Chondrocyte (in vitro differentiated cells): ENCODE measurements around the gene TRMT10B. TPM values are rescaled to one million over a fixed set of nuclear protein-coding genes. Genes with fewer than 3 reads are reported as not detected.
"Not testable (repeated sequence)": the region's sequence is repeated elsewhere in the genome, so short reads cannot be mapped to it uniquely, and the experiment has no call there.

Experiments used
- DNase-seq: peaks from one replicate; pipeline ENCODE4 v3.0.0; 2021; ENCODE audit warnings: mixed read lengths, low spot score
- H3K27ac Mint-ChIP-seq: one replicate; pipeline ENCODE4 v1.8.0; 2021; ENCODE audit warnings: mild to moderate bottlenecking, moderate library complexity, mixed read lengths; ENCODE audit not compliant: unreplicated experiment
- H3K27me3 Mint-ChIP-seq: 2 replicates; pipeline ENCODE4 v1.8.0; 2021; ENCODE audit warnings: low read depth, mixed read lengths
- H3K36me3 Mint-ChIP-seq: 2 replicates; pipeline ENCODE4 v1.8.0; 2021; ENCODE audit warnings: low read depth, mixed read lengths
- H3K4me1 Mint-ChIP-seq: 2 replicates; pipeline ENCODE4 v1.8.0; 2021; ENCODE audit warnings: low read depth, mild to moderate bottlenecking, mixed read lengths
- H3K4me3 Mint-ChIP-seq: one replicate; pipeline ENCODE4 v1.8.0; 2021; ENCODE audit warnings: mild to moderate bottlenecking, moderate library complexity, mixed read lengths; ENCODE audit not compliant: unreplicated experiment
- H3K9me3 Mint-ChIP-seq: 2 replicates; pipeline ENCODE4 v1.8.0; 2021; ENCODE audit warnings: low read depth, mixed read lengths
- CTCF ChIP-seq: fragments of 200-600 bp; sonication (generic); IDR thresholded peaks from 2 replicates; pipeline ENCODE4 v1.5.0; 2021; ENCODE audit warnings: antibody characterized with exemption, mild to moderate bottlenecking, moderate library complexity
- total RNA-seq: library from RNA; stranded (reverse); gene quantifications from 3 replicates; pipeline ENCODE4 v1.2.1, GENCODE V29; 2021

Gene TRMT10B
- total RNA-seq, 1 donor from 2014 or later = 5.7 TPM

GRCh38 chr9:37760416-37761161 is 7.0 kb downstream of the TRMT10B start:
- no peak overlapping the region for H3K4me3 Mint-ChIP-seq
- no peaks in the 10 kb centered on the region for H3K27me3 Mint-ChIP-seq
- no peaks in the 10 kb centered on the region for H3K9me3 Mint-ChIP-seq
- peaks cover 11% of the 10 kb centered on the region for H3K36me3 Mint-ChIP-seq
- no peak for TF ChIP-seq CTCF
- no peak overlapping the region for H3K27ac Mint-ChIP-seq
- peaks cover 10% of the 10 kb centered on the region for H3K4me1 Mint-ChIP-seq
- no peak for DNase-seq

GRCh38 chr9:37761511-37761910 is 7.9 kb downstream of the TRMT10B start:
- Mint-ChIP-seq H3K4me1 (peaks cover 10% of the 10 kb centered on the region), H3K27me3 (no peaks in the 10 kb centered on the region), H3K9me3 (peaks cover 4% of the 10 kb centered on the region), H3K27ac (peak overlapping the region; percentile 64), H3K4me3 (no peak overlapping the region), H3K36me3 (peaks cover 14% of the 10 kb centered on the region)
- no peak for DNase-seq
- TF ChIP-seq CTCF = no peak

GRCh38 chr9:37765263-37765662 is 11.7 kb downstream of the TRMT10B start:
- H3K4me3 Mint-ChIP-seq, H3K9me3 Mint-ChIP-seq, H3K27me3 Mint-ChIP-seq, H3K27ac Mint-ChIP-seq, DNase-seq: not testable (repeated sequence)
- peaks cover 10% of the 10 kb centered on the region for H3K4me1 Mint-ChIP-seq
- H3K36me3 Mint-ChIP-seq = peaks cover 15% of the 10 kb centered on the region

- TF ChIP-seq CTCF = no peak
- Mint-ChIP-seq H3K4me1 (peaks cover 2% of the 10 kb centered on the region), H3K36me3 (peaks cover 11% of the 10 kb centered on the region), H3K9me3 (peaks cover 4% of the 10 kb centered on the region), H3K27ac (no peak overlapping the region), H3K27me3 (no peaks in the 10 kb centered on the region), H3K4me3 (no peak overlapping the region)
- DNase-seq = no peak
Measured at GRCh38 chr9:37769306-37769705, 15.7 kb downstream of the TRMT10B start.

- no peak for TF ChIP-seq CTCF
- H3K36me3 Mint-ChIP-seq = peaks cover 9% of the 10 kb centered on the region
- DNase-seq = no peak
Measured at GRCh38 chr9:37769995-37770394, 16.4 kb downstream of the TRMT10B start.

More at GRCh38 chr9:37769995-37770394, 16.4 kb downstream of the TRMT10B start:
- H3K4me1 Mint-ChIP-seq = peaks cover 2% of the 10 kb centered on the region
- H3K4me3 Mint-ChIP-seq = no peak overlapping the region
- H3K9me3 Mint-ChIP-seq = peaks cover 4% of the 10 kb centered on the region
- H3K27ac Mint-ChIP-seq = no peak overlapping the region
- H3K27me3 Mint-ChIP-seq = no peaks in the 10 kb centered on the region
